ENCODE results near the gene FAT1.

DNA sequence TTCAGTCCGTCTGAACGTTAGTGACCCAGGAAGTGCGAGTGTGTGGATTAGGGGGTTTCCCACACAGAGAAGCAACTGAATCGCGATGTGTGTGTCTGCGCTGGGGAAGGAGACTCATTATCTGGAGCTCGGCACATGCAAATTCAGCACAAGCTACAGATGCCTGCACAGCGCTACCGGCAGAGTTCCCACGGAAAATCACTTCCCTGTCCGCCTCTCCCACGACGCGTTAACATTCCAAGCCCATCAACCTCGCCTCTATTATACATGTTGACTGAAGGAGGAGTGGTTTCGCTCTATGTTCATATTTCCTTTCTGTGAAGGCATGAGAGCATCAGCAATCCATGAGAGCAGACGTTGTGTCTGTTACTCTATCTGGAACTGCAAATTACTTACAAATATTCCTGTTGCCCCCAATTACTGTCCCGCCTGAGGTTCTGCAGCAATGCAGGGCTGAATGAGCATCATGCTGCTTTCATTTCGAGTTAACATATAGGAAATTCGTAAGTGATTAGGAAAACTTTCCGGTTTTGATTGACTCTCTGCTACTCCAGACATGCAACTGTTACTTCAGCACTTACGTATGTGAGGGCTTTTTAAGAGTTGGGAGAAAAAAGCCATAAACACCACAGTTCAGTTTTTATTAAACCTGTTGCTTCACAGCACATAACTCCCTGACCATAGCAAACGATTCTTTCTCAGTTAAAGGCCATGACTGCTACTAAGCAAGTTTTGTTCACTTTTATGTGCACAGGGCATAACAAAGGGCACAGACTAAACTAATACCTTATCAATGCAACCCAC, 153.3 kb downstream of the FAT1 start:
- no peak for TF ChIP-seq ZNF292 (tag by site-specific recombination; IDR thresholded peaks at IDR 0.05; ENCODE audit: borderline replicate concordance, low read depth)
- no peak for TF ChIP-seq ZNF341 (tag by site-specific recombination; IDR thresholded peaks at IDR 0.05; ENCODE audit: low read depth)
- no peak for TF ChIP-seq CTCF (tag by site-specific recombination; IDR thresholded peaks at IDR 0.05)
- TF ChIP-seq REPIN1 (tag by site-specific recombination; IDR thresholded peaks at IDR 0.05; ENCODE audit: low read depth), result no peak
- no peak for TF ChIP-seq TCF7L2 (IDR thresholded peaks at IDR 0.05; ENCODE audit: borderline replicate concordance, low read depth, low read length)
- TF ChIP-seq ZNF221 (tag by site-specific recombination; IDR thresholded peaks at IDR 0.05; ENCODE audit: borderline replicate concordance), result no peak
- TF ChIP-seq ZBTB49 (tag by site-specific recombination; IDR thresholded peaks at IDR 0.05; ENCODE audit: low read depth), result no peak
- no peak for TF ChIP-seq ZBTB20 (tag by site-specific recombination; IDR thresholded peaks at IDR 0.05)
